HCT116 (cell line): ENCODE measurements around the gene MYO10. TPM values are rescaled to one million over a fixed set of nuclear protein-coding genes. Genes with fewer than 3 reads are reported as not detected.

Source experiments
- ATAC-seq: fragments of 200-7000 bp; cut with Tn5 transposase; 2 replicates; pipeline ENCODE4 v1.9.1; 2020; ENCODE audit warnings: mild to moderate bottlenecking, moderate library complexity
- BruUV-seq: library from RNA; stranded (reverse); fragments of 400-500 nt; replicated peaks from 2 replicates; lab custom pipeline; 2021; lab: Mats Ljungman, UMichigan
- CTCF ChIA-PET: fragments of 300-600 bp; sonication (Branson Sonifier 250); formaldehyde crosslinking; loops from one replicate; lab custom pipeline; 2021; ENCODE audit warnings: antibody characterized with exemption; lab: Charles Lee
- POLR2A ChIA-PET: fragments of 300-600, 350-600 bp; sonication (Branson Sonifier 250); formaldehyde crosslinking; loops from one replicate; lab custom pipeline; 2021; ENCODE audit warnings: antibody characterized with exemption; lab: Charles Lee
- RAD21 ChIA-PET, 2 experiments: fragments of 300-600 bp; sonication (Branson Sonifier 250); formaldehyde crosslinking; loops; one replicate each; lab custom pipeline; 2023; ENCODE audit warnings: low total read pairs in 2 of 2; ENCODE audit not compliant: uncharacterized antibody in 2 of 2, unreplicated experiment in 2 of 2, low non-redundant PET in 1 of 2; lab: Charles Lee
- DNase-seq: peaks from one replicate; pipeline ENCODE4 v3.0.0-alpha.2; 2010; ENCODE audit warnings: low read depth, low spot score
- H2AFZ ChIP-seq: fragments of 200-600 bp; shearing (Covaris generic), sonication (generic); 2 replicates; pipeline ENCODE4 v1.6.1; 2017; ENCODE audit warnings: low read depth, mixed run types, mixed read lengths, antibody characterized with exemption, low read length; ENCODE audit not compliant: poor library complexity, severe bottlenecking
- H3K27ac ChIP-seq: 2 replicates; pipeline ENCODE4 v1.5.1; 2012; ENCODE audit warnings: low read depth, low read length
- H3K27me3 ChIP-seq: fragments of 200-600 bp; sonication (generic); 2 replicates; pipeline ENCODE4 v1.6.1; 2016; ENCODE audit warnings: mixed run types, low read length, mixed read lengths; ENCODE audit not compliant: insufficient read depth
- H3K36me3 ChIP-seq, 2 experiments: fragments of 200-500 bp in 1 of 2; fragments of 200-600 bp in 1 of 2; sonication (Bioruptor generic) in 1 of 2; sonication (generic) in 1 of 2; 2 replicates each; pipeline versions ENCODE4 v1.5.1 to v1.6.1; 2014 to 2016; ENCODE audit warnings: low read length in 2 of 2, inconsistent platforms in 1 of 2, mixed read lengths in 1 of 2, mixed run types in 1 of 2; ENCODE audit not compliant: insufficient read depth in 2 of 2, control insufficient read depth in 1 of 2
- H3K4me1 ChIP-seq, 2 experiments: fragments of 200-600 bp in 1 of 2; sonication (generic) in 1 of 2; 2 replicates each; pipeline versions ENCODE4 v1.5.1 to v1.6.1; 2012 to 2017; ENCODE audit warnings: low read length in 2 of 2, inconsistent platforms in 1 of 2, mild to moderate bottlenecking in 1 of 2, mixed read lengths in 1 of 2, mixed run types in 1 of 2, moderate library complexity in 1 of 2; ENCODE audit not compliant: insufficient read depth in 2 of 2, control insufficient read depth in 1 of 2
- H3K4me2 ChIP-seq: fragments of 200-600 bp; sonication (generic); 2 replicates; pipeline ENCODE4 v1.6.1; 2017; ENCODE audit warnings: mixed run types, low read length, mixed read lengths
- H3K4me3 ChIP-seq, 2 experiments: fragments of 200-600 bp in 1 of 2; sonication (generic) in 1 of 2; replicated peaks in 1 of 2; 2 replicates each; pipeline ENCODE4 v1.5.1; 2011 to 2016; ENCODE audit warnings: low read length in 2 of 2, control low read depth in 1 of 2, low read depth in 1 of 2, mild to moderate bottlenecking in 1 of 2, mixed read lengths in 1 of 2, mixed run types in 1 of 2
- H3K79me2 ChIP-seq: fragments of 200-600 bp; sonication (generic); 2 replicates; pipeline ENCODE4 v1.6.1; 2017; ENCODE audit warnings: mild to moderate bottlenecking, mixed run types, low read length, moderate library complexity, mixed read lengths; ENCODE audit not compliant: insufficient read depth
- H3K9ac ChIP-seq: fragments of 200-600 bp; sonication (generic); 2 replicates; pipeline ENCODE4 v1.6.1; 2016; ENCODE audit warnings: low read length, mixed read lengths
- H3K9me2 ChIP-seq: fragments of 200-600 bp; sonication (generic), shearing (Covaris generic); 2 replicates; pipeline ENCODE4 v1.6.1; 2017; ENCODE audit warnings: mixed run types, mild to moderate bottlenecking, moderate library complexity; ENCODE audit not compliant: insufficient read depth
- H3K9me3 ChIP-seq, 2 experiments: fragments of 200-500 bp in 1 of 2; fragments of 200-600 bp in 1 of 2; sonication (Bioruptor generic) in 1 of 2; sonication (generic) in 1 of 2; 2 replicates each; pipeline ENCODE4 v1.6.1; 2014 to 2017; ENCODE audit warnings: low read length in 2 of 2, mixed read lengths in 2 of 2, inconsistent platforms in 1 of 2, low read depth in 1 of 2, mild to moderate bottlenecking in 1 of 2, mixed run types in 1 of 2, moderate library complexity in 1 of 2; ENCODE audit not compliant: control insufficient read depth in 1 of 2, insufficient read depth in 1 of 2
- H4K20me1 ChIP-seq: fragments of 200-600 bp; sonication (generic), shearing (Covaris generic); 2 replicates; pipeline ENCODE4 v1.6.1; 2017; ENCODE audit warnings: mixed run types, mild to moderate bottlenecking, moderate library complexity; ENCODE audit not compliant: insufficient read depth
- CEBPB ChIP-seq: IDR thresholded peaks from 2 replicates; pipeline ENCODE4 v1.6.1; 2012; ENCODE audit warnings: low read depth
- EGR1 ChIP-seq: IDR thresholded peaks from 2 replicates; pipeline ENCODE4 v1.6.1; 2012; ENCODE audit warnings: low read depth
- ELF1 ChIP-seq: IDR thresholded peaks from 2 replicates; pipeline ENCODE4 v1.6.1; 2012; ENCODE audit warnings: low read depth, borderline replicate concordance
- EZH2 ChIP-seq: fragments of 200-600 bp; sonication (generic); IDR thresholded peaks from 2 replicates; pipeline ENCODE4 v1.6.1; 2017; ENCODE audit warnings: antibody characterized with exemption, mixed run types
- EZH2phosphoT487 ChIP-seq: fragments of 200-600 bp; IDR thresholded peaks from 2 replicates; pipeline ENCODE4 v1.6.1; 2018; ENCODE audit warnings: antibody characterized with exemption, borderline replicate concordance
- FOSL1 ChIP-seq: IDR thresholded peaks from 2 replicates; pipeline ENCODE4 v1.6.1; 2012; ENCODE audit warnings: low read depth
- JUND ChIP-seq: IDR thresholded peaks from 2 replicates; pipeline ENCODE4 v1.6.1; 2012
- POLR2A ChIP-seq: IDR thresholded peaks from 2 replicates; pipeline ENCODE4 v1.7.0; 2011; ENCODE audit warnings: borderline replicate concordance; ENCODE audit not compliant: insufficient read depth, insufficient read length; ENCODE audit errors: extremely low read depth
- POLR2AphosphoS5 ChIP-seq: IDR thresholded peaks from 2 replicates; pipeline ENCODE4 v1.6.1; 2011; ENCODE audit warnings: mild to moderate bottlenecking, low read depth, low read length, moderate library complexity
- RAD21 ChIP-seq: IDR thresholded peaks from 2 replicates; pipeline ENCODE4 v1.6.1; 2012; ENCODE audit warnings: low read depth, mild to moderate bottlenecking
- SIN3A ChIP-seq: IDR thresholded peaks from 2 replicates; pipeline ENCODE4 v1.6.1; 2012; ENCODE audit warnings: low read depth
- SP1 ChIP-seq: IDR thresholded peaks from 2 replicates; pipeline ENCODE4 v1.6.1; 2012; ENCODE audit warnings: low read depth
- TCF7L2 ChIP-seq: IDR thresholded peaks from 2 replicates; pipeline ENCODE4 v1.7.0; 2011; ENCODE audit warnings: borderline replicate concordance, inconsistent platforms; ENCODE audit not compliant: insufficient read depth, insufficient read length; ENCODE audit errors: extremely low read depth
- YY1 ChIP-seq: IDR thresholded peaks from 2 replicates; pipeline ENCODE4 v1.6.1; 2011; ENCODE audit warnings: low read length, low read depth, moderate library complexity, mild to moderate bottlenecking; ENCODE audit not compliant: insufficient replicate concordance; ENCODE audit errors: extremely low read depth
- ZFX ChIP-seq: fragments of 450-650 bp; IDR thresholded peaks from 2 replicates; pipeline ENCODE4 v1.6.1; 2017
- ZNF274 ChIP-seq: fragments of 200-500 bp; sonication (Bioruptor generic); IDR thresholded peaks from 2 replicates; pipeline ENCODE4 v1.6.1; 2014; ENCODE audit warnings: mild to moderate bottlenecking, low read depth, low read length, inconsistent platforms
- intact Hi-C: fragments of 100-400 bp; cut with micrococcal nuclease; formaldehyde crosslinking; loops from 2 replicates; pipeline ENCODE4 v1.10.0; 2022
- total RNA-seq: library from RNA; stranded (reverse); gene quantifications from one replicate; pipeline ENCODE4 v1.2.1, GENCODE V29; 2021; ENCODE audit not compliant: unreplicated experiment
- TF ChIP-seq, protein P1 (sequence below): IDR thresholded peaks from 2 replicates; pipeline ENCODE4 v1.6.1; 2012
- TF ChIP-seq, protein P2 (sequence below), 3 experiments: fragments of 200-600 bp in 1 of 3; sonication (generic) in 1 of 3; IDR thresholded peaks in 2 of 3; conservative IDR thresholded peaks in 1 of 3; 2 replicates each; pipeline ENCODE4 v1.5.1; 2012 to 2017; ENCODE audit warnings: low read depth in 2 of 3, low read length in 2 of 3, antibody characterized with exemption in 1 of 3, borderline replicate concordance in 1 of 3, control low read depth in 1 of 3, mild to moderate bottlenecking in 1 of 3, mixed read lengths in 1 of 3, mixed run types in 1 of 3, moderate library complexity in 1 of 3; ENCODE audit not compliant: insufficient read depth in 1 of 3
- TF ChIP-seq, protein P3 (sequence below): IDR thresholded peaks from 2 replicates; pipeline ENCODE4 v1.6.1; 2011; ENCODE audit warnings: mild to moderate bottlenecking, low read length, moderate library complexity; ENCODE audit not compliant: insufficient replicate concordance; ENCODE audit errors: extremely low read depth
- TF ChIP-seq, protein P4 (sequence below): IDR thresholded peaks from 2 replicates; pipeline ENCODE4 v1.6.1; 2012

Gene MYO10
- total RNA-seq, 1 experiment from 2014 or later, result 34.9 TPM

DNA sequence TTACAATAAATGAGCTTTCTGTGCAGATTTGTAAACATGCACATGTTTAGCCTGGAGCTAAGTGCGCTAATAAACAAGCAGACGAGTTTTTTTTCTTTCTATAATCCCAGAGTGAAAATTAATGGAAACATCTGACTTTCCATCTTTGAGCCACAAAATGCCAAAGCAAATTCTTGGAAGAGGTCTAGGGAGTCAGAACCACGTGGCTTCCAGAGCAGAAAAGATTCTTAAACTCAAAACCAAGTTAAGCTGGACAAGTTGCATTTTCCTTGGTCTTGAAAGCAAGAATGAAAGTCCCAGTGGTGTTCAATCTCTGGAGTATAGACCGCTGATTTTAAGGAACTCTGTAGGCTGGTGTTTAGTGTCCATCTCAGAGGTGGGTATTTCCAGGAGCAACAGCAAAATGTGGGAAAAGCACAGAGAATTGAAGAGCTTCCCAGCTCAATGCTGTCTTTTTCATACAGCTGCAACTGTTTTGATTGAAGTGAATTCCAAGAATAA is 71.4 kb downstream of the MYO10 start:
- Histone ChIP-seq H3K27me3 (no peaks in the 10 kb centered on the region), H3K4me2 (no peak overlapping the region), H3K4me3 (no peak overlapping the region), H3K79me2 (peaks cover 55% of the 10 kb centered on the region), H4K20me1 (no peaks in the 10 kb centered on the region), H3K36me3 (no peaks in the 10 kb centered on the region), H3K27ac (no peak overlapping the region), H3K9me2 (no peaks in the 10 kb centered on the region), H2AFZ (no peak overlapping the region), H3K4me1 (peaks cover 9 to 24% of the 10 kb centered on the region in 2 experiments), H3K9me3 (no peaks in the 10 kb centered on the region), H3K9ac (no peak overlapping the region)
- intact Hi-C loops, result no loop called here
- TF ChIP-seq ZNF274, result no peak
- TF ChIP-seq TCF7L2, result no peak
- TF ChIP-seq RAD21, result no peak
- TF ChIP-seq SP1, result no peak
- TF ChIP-seq CEBPB, result no peak
- TF ChIP-seq ZFX, result no peak
- TF ChIP-seq, protein P1, sequence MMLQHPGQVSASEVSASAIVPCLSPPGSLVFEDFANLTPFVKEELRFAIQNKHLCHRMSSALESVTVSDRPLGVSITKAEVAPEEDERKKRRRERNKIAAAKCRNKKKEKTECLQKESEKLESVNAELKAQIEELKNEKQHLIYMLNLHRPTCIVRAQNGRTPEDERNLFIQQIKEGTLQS, result no peak
- no peak for TF ChIP-seq ELF1
- no peak for TF ChIP-seq POLR2AphosphoS5
- TF ChIP-seq, protein P2, sequence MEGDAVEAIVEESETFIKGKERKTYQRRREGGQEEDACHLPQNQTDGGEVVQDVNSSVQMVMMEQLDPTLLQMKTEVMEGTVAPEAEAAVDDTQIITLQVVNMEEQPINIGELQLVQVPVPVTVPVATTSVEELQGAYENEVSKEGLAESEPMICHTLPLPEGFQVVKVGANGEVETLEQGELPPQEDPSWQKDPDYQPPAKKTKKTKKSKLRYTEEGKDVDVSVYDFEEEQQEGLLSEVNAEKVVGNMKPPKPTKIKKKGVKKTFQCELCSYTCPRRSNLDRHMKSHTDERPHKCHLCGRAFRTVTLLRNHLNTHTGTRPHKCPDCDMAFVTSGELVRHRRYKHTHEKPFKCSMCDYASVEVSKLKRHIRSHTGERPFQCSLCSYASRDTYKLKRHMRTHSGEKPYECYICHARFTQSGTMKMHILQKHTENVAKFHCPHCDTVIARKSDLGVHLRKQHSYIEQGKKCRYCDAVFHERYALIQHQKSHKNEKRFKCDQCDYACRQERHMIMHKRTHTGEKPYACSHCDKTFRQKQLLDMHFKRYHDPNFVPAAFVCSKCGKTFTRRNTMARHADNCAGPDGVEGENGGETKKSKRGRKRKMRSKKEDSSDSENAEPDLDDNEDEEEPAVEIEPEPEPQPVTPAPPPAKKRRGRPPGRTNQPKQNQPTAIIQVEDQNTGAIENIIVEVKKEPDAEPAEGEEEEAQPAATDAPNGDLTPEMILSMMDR (IDR thresholded peaks at IDR 0.05 in 2 of 3, conservative IDR thresholded peaks at IDR 0.05 in 1 of 3; ENCODE audit: borderline replicate concordance in 1 of 3, insufficient read depth in 1 of 3, low read depth in 2 of 3, low read length in 2 of 3), result no peak
- TF ChIP-seq, protein P3, sequence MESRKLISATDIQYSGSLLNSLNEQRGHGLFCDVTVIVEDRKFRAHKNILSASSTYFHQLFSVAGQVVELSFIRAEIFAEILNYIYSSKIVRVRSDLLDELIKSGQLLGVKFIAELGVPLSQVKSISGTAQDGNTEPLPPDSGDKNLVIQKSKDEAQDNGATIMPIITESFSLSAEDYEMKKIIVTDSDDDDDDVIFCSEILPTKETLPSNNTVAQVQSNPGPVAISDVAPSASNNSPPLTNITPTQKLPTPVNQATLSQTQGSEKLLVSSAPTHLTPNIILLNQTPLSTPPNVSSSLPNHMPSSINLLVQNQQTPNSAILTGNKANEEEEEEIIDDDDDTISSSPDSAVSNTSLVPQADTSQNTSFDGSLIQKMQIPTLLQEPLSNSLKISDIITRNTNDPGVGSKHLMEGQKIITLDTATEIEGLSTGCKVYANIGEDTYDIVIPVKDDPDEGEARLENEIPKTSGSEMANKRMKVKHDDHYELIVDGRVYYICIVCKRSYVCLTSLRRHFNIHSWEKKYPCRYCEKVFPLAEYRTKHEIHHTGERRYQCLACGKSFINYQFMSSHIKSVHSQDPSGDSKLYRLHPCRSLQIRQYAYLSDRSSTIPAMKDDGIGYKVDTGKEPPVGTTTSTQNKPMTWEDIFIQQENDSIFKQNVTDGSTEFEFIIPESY, result no peak
- TF ChIP-seq SIN3A, result no peak
- TF ChIP-seq EZH2, result no peak
- TF ChIP-seq YY1, result no peak
- TF ChIP-seq JUND, result no peak
- TF ChIP-seq EZH2phosphoT487, result no peak
- TF ChIP-seq, protein P4, sequence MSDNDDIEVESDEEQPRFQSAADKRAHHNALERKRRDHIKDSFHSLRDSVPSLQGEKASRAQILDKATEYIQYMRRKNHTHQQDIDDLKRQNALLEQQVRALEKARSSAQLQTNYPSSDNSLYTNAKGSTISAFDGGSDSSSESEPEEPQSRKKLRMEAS, result no peak
- no peak for TF ChIP-seq POLR2A
- no peak for TF ChIP-seq FOSL1
- TF ChIP-seq EGR1, result no peak
- ChIA-PET RAD21 (no interaction called here), CTCF (no interaction called here), POLR2A (interaction anchor here (0.6 kb wide), 1 partner anchor 1998 kb away, joined by 3 read pairs; no protein-coding TSS in a partner anchor)
- ATAC-seq (no peak), DNase-seq (no peak)
- no TSS peak for BruUV-seq
